GM12872 (cell line): ENCODE data around the gene GREB1.

Experiments used
- TF ChIP-seq, protein P1 (sequence below): IDR thresholded peaks from 3 replicates; pipeline ENCODE4 v1.5.1; 2011; ENCODE audit warnings: low read depth, mild to moderate bottlenecking, low read length, moderate library complexity; ENCODE audit not compliant: insufficient read depth

GREB1 gene

DNA sequence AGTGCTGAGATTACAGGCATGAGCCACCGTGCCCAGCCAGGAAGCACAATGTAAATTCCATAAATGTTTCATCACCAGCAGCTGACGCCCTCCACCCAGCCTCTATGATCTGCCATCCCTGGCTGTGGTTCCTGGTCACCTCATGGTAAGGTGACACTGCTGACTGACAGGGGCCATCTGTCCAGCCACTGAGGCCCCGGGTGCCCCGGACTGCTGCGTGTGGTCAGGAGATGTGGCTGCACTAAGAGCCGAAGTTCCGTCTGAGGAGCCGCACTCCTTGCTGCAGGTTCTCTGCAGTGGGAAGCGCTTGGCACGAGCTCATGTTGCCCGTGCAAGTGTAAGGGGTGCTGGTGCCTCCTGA, 125.2 kb downstream of the GREB1 start:
- TF ChIP-seq, protein P1, sequence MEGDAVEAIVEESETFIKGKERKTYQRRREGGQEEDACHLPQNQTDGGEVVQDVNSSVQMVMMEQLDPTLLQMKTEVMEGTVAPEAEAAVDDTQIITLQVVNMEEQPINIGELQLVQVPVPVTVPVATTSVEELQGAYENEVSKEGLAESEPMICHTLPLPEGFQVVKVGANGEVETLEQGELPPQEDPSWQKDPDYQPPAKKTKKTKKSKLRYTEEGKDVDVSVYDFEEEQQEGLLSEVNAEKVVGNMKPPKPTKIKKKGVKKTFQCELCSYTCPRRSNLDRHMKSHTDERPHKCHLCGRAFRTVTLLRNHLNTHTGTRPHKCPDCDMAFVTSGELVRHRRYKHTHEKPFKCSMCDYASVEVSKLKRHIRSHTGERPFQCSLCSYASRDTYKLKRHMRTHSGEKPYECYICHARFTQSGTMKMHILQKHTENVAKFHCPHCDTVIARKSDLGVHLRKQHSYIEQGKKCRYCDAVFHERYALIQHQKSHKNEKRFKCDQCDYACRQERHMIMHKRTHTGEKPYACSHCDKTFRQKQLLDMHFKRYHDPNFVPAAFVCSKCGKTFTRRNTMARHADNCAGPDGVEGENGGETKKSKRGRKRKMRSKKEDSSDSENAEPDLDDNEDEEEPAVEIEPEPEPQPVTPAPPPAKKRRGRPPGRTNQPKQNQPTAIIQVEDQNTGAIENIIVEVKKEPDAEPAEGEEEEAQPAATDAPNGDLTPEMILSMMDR: no peak

DNA sequence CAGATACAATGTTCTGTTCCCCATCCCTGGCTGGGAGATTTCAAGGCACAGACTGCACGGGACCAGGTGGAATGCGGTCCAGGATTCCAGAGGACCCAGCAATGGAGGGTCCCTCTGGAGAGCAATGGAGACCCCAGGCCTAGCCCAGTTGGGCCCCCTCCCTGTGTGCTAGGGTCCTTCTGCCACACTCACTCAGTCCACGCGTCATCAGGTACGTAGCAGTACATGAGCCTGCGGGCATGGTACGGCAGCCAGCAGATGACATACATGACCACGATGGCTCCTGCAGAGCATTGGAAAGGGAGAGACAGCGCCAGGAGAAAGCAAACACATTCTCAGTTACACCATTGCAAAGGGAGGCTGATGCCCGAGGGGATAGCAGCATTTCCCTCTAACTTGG, 126.0 kb downstream of the GREB1 start:
- TF ChIP-seq, protein P1: no peak

DNA sequence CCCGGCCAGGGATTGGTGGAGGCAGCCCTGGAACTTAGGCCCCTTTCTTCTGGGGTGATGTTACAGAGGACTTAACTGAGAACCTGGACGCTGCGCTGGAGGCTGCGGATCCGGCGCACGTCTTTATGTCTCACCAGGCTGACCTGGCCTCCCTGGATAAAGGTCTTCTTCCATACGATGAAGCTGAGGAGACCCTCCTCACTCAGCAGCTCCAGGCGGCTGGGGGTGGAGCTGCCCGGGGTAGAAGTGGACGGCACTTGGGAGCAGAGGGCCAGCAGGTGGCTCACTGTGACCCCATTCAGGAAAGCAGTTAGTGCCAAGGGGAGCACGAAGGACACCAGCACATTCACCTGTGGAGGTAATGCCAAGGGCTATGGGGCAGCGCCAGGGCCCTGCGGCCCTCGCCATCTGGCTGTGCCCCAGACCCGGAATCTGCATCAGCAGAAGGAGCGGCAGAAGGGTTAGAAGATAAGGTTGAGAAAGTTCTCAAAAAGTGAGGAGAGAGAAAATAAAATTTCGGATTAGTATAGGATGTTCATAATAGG, 128.1 kb downstream of the GREB1 start:
- TF ChIP-seq, protein P1: no peak

DNA sequence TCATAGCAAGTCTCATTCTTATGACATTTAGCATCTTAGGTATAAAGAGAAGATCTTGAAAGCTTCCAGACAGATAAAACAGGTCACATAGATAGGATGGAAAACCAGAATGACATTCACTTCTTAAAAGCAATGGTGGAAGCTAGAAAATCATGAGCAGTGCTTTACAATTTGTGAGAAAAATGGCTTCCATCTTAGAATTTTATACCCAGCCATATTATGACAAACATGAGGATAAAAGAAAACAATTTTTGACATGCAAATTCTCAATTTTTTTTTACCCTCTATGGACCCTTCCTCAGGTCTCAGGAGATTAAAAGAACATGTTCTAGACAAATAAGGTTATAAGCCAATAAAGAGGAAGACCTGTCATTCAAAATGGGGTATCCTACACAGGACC, 129.0 kb downstream of the GREB1 start:
- TF ChIP-seq, protein P1: no peak

DNA sequence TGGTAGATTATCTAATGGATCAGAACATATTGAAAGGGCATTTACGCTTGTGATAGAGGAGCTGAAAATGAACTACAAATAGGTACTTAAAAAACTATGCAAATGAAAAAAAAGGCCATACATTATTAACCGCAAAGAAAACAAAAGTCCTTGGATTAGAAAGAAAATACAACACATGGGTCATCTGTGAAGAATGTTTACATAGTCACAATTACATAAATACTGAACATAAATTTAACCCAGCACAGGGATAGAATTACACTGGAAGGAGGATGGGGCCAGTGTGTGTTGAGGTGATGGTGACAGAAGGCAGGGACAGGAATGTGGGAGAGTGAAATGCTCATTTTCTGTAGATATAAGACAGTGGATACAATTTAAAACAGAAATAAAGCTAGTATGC, 129.6 kb downstream of the GREB1 start:
- TF ChIP-seq, protein P1: no peak

DNA sequence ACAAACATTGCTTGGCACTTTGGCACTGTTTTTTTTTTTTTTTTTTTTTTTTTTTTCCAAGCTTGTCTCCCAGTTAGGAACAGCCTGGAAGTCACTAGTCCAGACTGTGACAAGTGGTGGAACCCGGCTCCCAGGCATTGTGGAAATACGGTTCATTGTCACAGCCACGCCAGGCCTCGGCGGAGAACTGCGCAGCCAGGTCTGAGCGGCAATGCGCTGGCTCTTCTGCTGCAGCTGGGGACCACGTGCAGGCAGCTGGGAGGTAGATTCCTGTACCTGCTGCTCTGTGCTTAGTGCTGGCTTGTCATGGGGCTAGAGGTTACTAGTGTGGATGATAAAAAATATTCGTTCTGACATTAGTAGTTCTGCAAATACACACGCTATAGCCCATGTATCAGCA, 131.2 kb downstream of the GREB1 start:
- TF ChIP-seq, protein P1: no peak

DNA sequence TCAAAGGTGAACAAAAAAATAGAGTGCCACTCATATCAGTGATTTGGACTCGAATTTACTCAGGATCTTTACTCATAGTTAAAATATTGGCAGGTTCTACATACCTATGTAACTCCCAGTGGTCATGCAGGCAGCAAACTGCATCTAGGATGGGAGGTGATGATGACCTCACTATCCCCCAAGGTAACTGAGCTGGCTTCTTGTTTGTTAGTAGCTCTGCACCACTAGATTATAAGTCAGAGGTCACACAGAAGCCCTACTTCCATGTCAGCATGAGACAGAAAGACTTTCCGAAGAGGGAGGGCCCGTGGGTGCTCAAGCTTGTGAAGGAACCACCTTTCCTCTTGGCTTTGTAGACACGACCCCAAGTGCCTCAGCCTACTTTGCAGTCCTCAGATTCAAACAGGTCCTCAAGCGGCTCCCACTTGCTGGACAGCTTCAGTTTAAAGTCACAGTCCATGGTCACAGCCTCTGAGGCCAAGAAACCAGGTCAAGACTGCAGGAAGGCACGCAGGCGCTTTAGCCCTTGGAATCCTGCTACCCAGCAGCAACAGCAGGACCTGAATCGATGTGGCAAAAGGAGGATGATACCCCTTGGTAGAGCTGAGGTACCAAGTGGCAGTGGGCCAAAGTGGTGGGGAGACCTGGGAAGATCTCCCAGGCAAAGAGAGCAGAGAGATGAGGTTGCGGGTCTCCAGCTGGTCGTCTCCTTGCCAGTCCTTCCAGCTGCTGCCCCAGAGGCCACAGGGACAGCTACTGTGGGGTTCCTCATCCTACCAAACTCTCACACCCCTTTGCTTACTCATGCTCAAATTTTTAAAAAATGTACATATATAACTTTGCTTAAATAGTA, 131.9 kb downstream of the GREB1 start:
- TF ChIP-seq, protein P1: no peak
